ENCODE measurements around the gene FBXO11. TPM values are rescaled to one million over a fixed set of nuclear protein-coding genes. Genes with fewer than 3 reads are reported as not detected.
"Not testable (repeated sequence)": the region's sequence is repeated elsewhere in the genome, so short reads cannot be mapped to it uniquely, and the experiment has no call there.

FBXO11 gene
- total and polyA plus RNA-seq, 2 of the 4 experiments (the other 2 are of a cell fraction): 27.1 to 29.6 TPM

DNA sequence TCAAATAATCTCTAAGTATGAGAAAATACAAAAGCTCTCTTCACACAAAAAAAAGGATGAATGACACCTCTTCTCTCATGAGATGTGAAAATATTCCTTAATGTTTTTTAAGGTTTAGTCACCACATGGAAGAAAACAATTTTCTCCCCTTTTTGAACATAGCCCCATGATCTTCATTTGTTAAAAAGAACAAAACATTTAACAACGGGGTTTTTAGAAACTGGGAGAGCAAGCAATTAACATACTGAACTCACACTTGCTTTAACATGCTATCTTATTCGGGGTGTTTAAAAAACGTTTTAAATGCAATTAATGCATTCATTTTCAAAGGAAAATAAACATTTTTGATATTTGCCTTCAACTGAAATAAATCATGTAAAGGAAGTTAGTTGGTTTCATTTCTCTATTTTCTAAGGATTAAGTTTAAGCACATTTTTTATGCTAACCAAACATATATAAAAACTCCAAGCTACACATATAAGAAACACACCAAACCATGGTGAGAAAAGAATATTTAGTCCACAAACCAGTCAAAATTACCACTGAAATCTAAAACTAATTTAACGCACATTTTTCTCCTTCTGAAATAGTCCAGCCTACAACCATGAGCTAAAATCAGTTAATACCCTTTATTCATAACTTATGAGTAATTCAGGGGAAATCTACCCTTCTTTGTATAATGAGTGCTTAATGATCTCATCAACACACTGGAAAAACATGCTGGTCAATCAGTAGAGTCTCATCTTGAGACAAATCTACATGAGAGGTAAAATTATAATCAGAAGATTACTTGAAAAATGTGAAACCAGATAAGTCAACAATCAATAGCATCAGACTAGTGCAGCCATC, 8.2 kb downstream of the FBXO11 start:
- no peaks in the 10 kb centered on the region; the same call in none of the 2 replicates for H3K4me1 ChIP-seq (ENCODE audit: control insufficient read depth, insufficient read depth, low read length)
- no peak overlapping the region for H2AK9ac ChIP-seq (replicated peaks; ENCODE audit: low read depth, low read length, poor library complexity)
- H3K9me3 ChIP-seq (ENCODE audit: control insufficient read depth, insufficient read depth, low read length): no peaks in the 10 kb centered on the region
- POLR2A ChIA-PET (ENCODE audit: unreplicated experiment): no interaction called here
- no peak overlapping the region for H4K8ac ChIP-seq (ENCODE audit: low read depth in 2 of 2, low read length in 2 of 2)
- in situ Hi-C loops (cut with MboI; ENCODE audit: low sequenced_read_pairs) (loop anchor here (10.0 kb wide), 1 partner anchor 427 kb away; no protein-coding TSS in a partner anchor), intact Hi-C loops (cut with micrococcal nuclease) (no loop called here), dilution Hi-C loops (cut with HindIII; ENCODE audit: low sequenced_read_pairs, unreplicated experiment) (no loop called here)
- no peak overlapping the region for H2BK20ac ChIP-seq (ENCODE audit: low read depth, low read length)
- no peak for DNase-seq
- WGBS, 2 experiments (ENCODE audit: extremely low coverage in 2 of 2, insufficient read length in 1 of 2): no CpG with 5 or more reads among the region's 4 CpGs
- H3K27ac ChIP-seq (ENCODE audit: insufficient read depth, low read length): no peak overlapping the region
- H3K27me3 ChIP-seq (ENCODE audit: control insufficient read depth, insufficient read depth, low read length): no peaks in the 10 kb centered on the region
- no peaks in the 10 kb centered on the region; the same call in 1 of the 2 replicates for H3K36me3 ChIP-seq (ENCODE audit: control insufficient read depth, insufficient read depth, low read length)
- no peak overlapping the region for H3K9ac ChIP-seq (ENCODE audit: low read depth, low read length)
- H4K20me1 ChIP-seq (ENCODE audit: insufficient read depth, low read length): peaks cover 80% of the 10 kb centered on the region
- no peak overlapping the region for H3K23ac ChIP-seq (ENCODE audit: low read depth, low read length)
- no peak overlapping the region for H2BK15ac ChIP-seq (ENCODE audit: low read depth, low read length)
- no peaks in the 10 kb centered on the region; the same call in 1 of the 2 replicates for H3K9me1 ChIP-seq (ENCODE audit: insufficient read depth, low read length)
- no peak overlapping the region for H3K14ac ChIP-seq (replicated peaks; ENCODE audit: low read depth, low read length)
- H3K4me3 ChIP-seq (ENCODE audit: insufficient read depth, low read depth, low read length): no peak overlapping the region
- no peak for TF ChIP-seq RFX5 (IDR thresholded peaks at IDR 0.05; ENCODE audit: low read depth, low read length)
- no peak for TF ChIP-seq NFE2L2 (IDR thresholded peaks at IDR 0.05; ENCODE audit: low read depth, low read length)
- H3K4ac ChIP-seq (ENCODE audit: low read depth, low read length): no peak overlapping the region
- no peak overlapping the region for H4K5ac ChIP-seq (ENCODE audit: low read depth, low read length)
- H3K56ac ChIP-seq (ENCODE audit: extremely low read depth, insufficient read depth, low read length): no peak overlapping the region
- no peak overlapping the region for H4K91ac ChIP-seq (ENCODE audit: insufficient read depth, low read depth, low read length)
- BruUV-seq (replicated peaks): no TSS peak
- H2AFZ ChIP-seq (replicated peaks; ENCODE audit: low read length, poor library complexity): no peak overlapping the region
- no peak overlapping the region for H2BK120ac ChIP-seq (ENCODE audit: low read depth, low read length)
- ATAC-seq (ENCODE audit: low read depth): no peak
- no peak overlapping the region for H2AK5ac ChIP-seq (ENCODE audit: low read depth, low read length)
- H3K18ac ChIP-seq (ENCODE audit: low read depth, low read length): no peak overlapping the region
- peaks cover 3 to 23% of the 10 kb centered on the region in 2 experiments; a peak in 3 of 4 replicates for H3K79me1 ChIP-seq (ENCODE audit: low read depth in 1 of 2, low read length in 2 of 2)
- H2BK5ac ChIP-seq (ENCODE audit: low read depth, low read length, poor library complexity, severe bottlenecking): peak overlapping the region; percentile 8
- peak overlapping the region; percentile 65 for H3K4me2 ChIP-seq (ENCODE audit: low read depth, low read length)
- CTCF ChIA-PET: no interaction called here

GRCh38 chr2:47897191-47897882, 9.0 kb downstream of the FBXO11 start:
- H4K91ac ChIP-seq (ENCODE audit: insufficient read depth, low read depth, low read length); CTCF ChIA-PET; H2BK5ac ChIP-seq (ENCODE audit: low read depth, low read length, poor library complexity, severe bottlenecking); H3K56ac ChIP-seq (ENCODE audit: extremely low read depth, insufficient read depth, low read length); H2BK15ac ChIP-seq (ENCODE audit: low read depth, low read length); H3K14ac ChIP-seq (replicated peaks; ENCODE audit: low read depth, low read length); dilution Hi-C loops (cut with HindIII; ENCODE audit: low sequenced_read_pairs, unreplicated experiment); DNase-seq; H3K4me1 ChIP-seq (ENCODE audit: control insufficient read depth, insufficient read depth, low read length); H2AK5ac ChIP-seq (ENCODE audit: low read depth, low read length); ATAC-seq (ENCODE audit: low read depth); H3K9me3 ChIP-seq (ENCODE audit: control insufficient read depth, insufficient read depth, low read length); H4K5ac ChIP-seq (ENCODE audit: low read depth, low read length); H3K9ac ChIP-seq (ENCODE audit: low read depth, low read length); H4K8ac ChIP-seq (ENCODE audit: low read depth in 2 of 2, low read length in 2 of 2); H2BK120ac ChIP-seq (ENCODE audit: low read depth, low read length); H3K27me3 ChIP-seq (ENCODE audit: control insufficient read depth, insufficient read depth, low read length); H3K18ac ChIP-seq (ENCODE audit: low read depth, low read length); H3K9me1 ChIP-seq (ENCODE audit: insufficient read depth, low read length); H3K36me3 ChIP-seq (ENCODE audit: control insufficient read depth, insufficient read depth, low read length); POLR2A ChIA-PET (ENCODE audit: unreplicated experiment); H3K4me3 ChIP-seq (ENCODE audit: insufficient read depth, low read depth, low read length); intact Hi-C loops (cut with micrococcal nuclease); BruUV-seq (replicated peaks); H2AK9ac ChIP-seq (replicated peaks; ENCODE audit: low read depth, low read length, poor library complexity); H3K4me2 ChIP-seq (ENCODE audit: low read depth, low read length); H2BK20ac ChIP-seq (ENCODE audit: low read depth, low read length); H3K27ac ChIP-seq (ENCODE audit: insufficient read depth, low read length); H3K4ac ChIP-seq (ENCODE audit: low read depth, low read length); H2AFZ ChIP-seq (replicated peaks; ENCODE audit: low read length, poor library complexity): not testable (repeated sequence)
- WGBS, 2 experiments (ENCODE audit: extremely low coverage in 2 of 2, insufficient read length in 1 of 2): 90% methylated on average over 2 of the region's 5 CpGs; no CpG with 5 or more reads in 1 of the 2 experiments
- Histone ChIP-seq H4K20me1 (ENCODE audit: insufficient read depth, low read length) (peaks cover 80% of the 10 kb centered on the region), H3K79me1 (ENCODE audit: low read depth in 1 of 2, low read length in 2 of 2) (peaks cover 5 to 29% of the 10 kb centered on the region in 2 experiments), H3K23ac (ENCODE audit: low read depth, low read length) (peak overlapping the region; percentile 83; the same call in 1 of the 2 replicates)
- in situ Hi-C loops (cut with MboI; ENCODE audit: low sequenced_read_pairs): loop anchor here (10.0 kb wide), 1 partner anchor 427 kb away; no protein-coding TSS in a partner anchor
